ENCODE results near the gene ADAM29.
"Not testable (repeated sequence)": the region's sequence is repeated elsewhere in the genome, so short reads cannot be mapped to it uniquely, and the experiment has no call there.

Gene ADAM29

GRCh38 chr4:174946246-174946645 lies 28.1 kb downstream of the ADAM29 start:
- no peak overlapping the region for H3K4me3 ChIP-seq (ENCODE audit: low read depth, low read length)
- no peak for TF ChIP-seq CTCF (IDR thresholded peaks at IDR 0.05; ENCODE audit: low read depth, low read length)

- H3K4me3 ChIP-seq (ENCODE audit: low read depth, low read length), result no peak overlapping the region
- no peak for TF ChIP-seq CTCF (IDR thresholded peaks at IDR 0.05; ENCODE audit: low read depth, low read length)
These were observed 30.7 kb downstream of the ADAM29 start for GRCh38 chr4:174948826-174949225.

GRCh38 chr4:174972911-174973310 lies 54.8 kb downstream of the ADAM29 start:
- no peak for TF ChIP-seq CTCF (IDR thresholded peaks at IDR 0.05; ENCODE audit: low read depth, low read length)
- H3K4me3 ChIP-seq (ENCODE audit: low read depth, low read length), result no peak overlapping the region

GRCh38 chr4:174973336-174973735 lies 55.2 kb downstream of the ADAM29 start:
- TF ChIP-seq CTCF (IDR thresholded peaks at IDR 0.05; ENCODE audit: low read depth, low read length), result no peak
- no peak overlapping the region for H3K4me3 ChIP-seq (ENCODE audit: low read depth, low read length)

- no peak overlapping the region for H3K4me3 ChIP-seq (ENCODE audit: low read depth, low read length)
- TF ChIP-seq CTCF (IDR thresholded peaks at IDR 0.05; ENCODE audit: low read depth, low read length), result no peak
These were observed 65.1 kb downstream of the ADAM29 start for GRCh38 chr4:174983128-174983750.

GRCh38 chr4:174983870-174984269 lies 65.7 kb downstream of the ADAM29 start:
- H3K4me3 ChIP-seq (ENCODE audit: low read depth, low read length), result not testable (repeated sequence)

- no peak overlapping the region for H3K4me3 ChIP-seq (ENCODE audit: low read depth, low read length)
- no peak for TF ChIP-seq CTCF (IDR thresholded peaks at IDR 0.05; ENCODE audit: low read depth, low read length)
These were observed 71.6 kb downstream of the ADAM29 start for GRCh38 chr4:174989791-174990190.

- no peak for TF ChIP-seq CTCF (IDR thresholded peaks at IDR 0.05; ENCODE audit: low read depth, low read length)
- no peak overlapping the region for H3K4me3 ChIP-seq (ENCODE audit: low read depth, low read length)
These were observed 75.8 kb downstream of the ADAM29 start for GRCh38 chr4:174993916-174994315.

All from WI38 (cell line).